OCI-M1 (cell line): ENCODE results near the gene ATF4.
A peak's percentile ranks its signal among the peaks of the same experiment; 100 is the strongest.

Source experiments
- DNase-seq: peaks from one replicate; lab custom pipeline; 2025; lab: John Stamatoyannopoulos, UW

Gene ATF4

GRCh38 chr22:39528681-39529486 lies 8.5 kb downstream of the ATF4 start:
- DNase-seq: peak; percentile 93

- DNase-seq: no peak
These were observed 9.1 kb downstream of the ATF4 start for GRCh38 chr22:39529487-39529851.

- no peak for DNase-seq
These were observed 9.8 kb downstream of the ATF4 start for GRCh38 chr22:39530116-39530515.

- DNase-seq: peak; percentile 86
These were observed 10.4 kb downstream of the ATF4 start for GRCh38 chr22:39530692-39531331.

GRCh38 chr22:39532215-39533073 lies 12.1 kb downstream of the ATF4 start, which contains the start of gene RPS19BP1:
Gene RPS19BP1, minus strand, starts transcription at chr22:39532748. Its CDS starts 10 bp downstream, at chr22:39532738.
- peak; percentile 100 for DNase-seq

- DNase-seq: no peak
These were observed 13.7 kb downstream of the ATF4 start for GRCh38 chr22:39534092-39534506.

- peak; percentile 86 for DNase-seq
These were observed 14.4 kb downstream of the ATF4 start for GRCh38 chr22:39534591-39535356.

- DNase-seq: no peak
These were observed 15.0 kb downstream of the ATF4 start for GRCh38 chr22:39535357-39535725.

GRCh38 chr22:39535831-39536449 lies 15.6 kb downstream of the ATF4 start:
- DNase-seq: no peak

GRCh38 chr22:39536711-39537110 lies 16.3 kb downstream of the ATF4 start:
- no peak for DNase-seq

- no peak for DNase-seq
These were observed 17.6 kb downstream of the ATF4 start for GRCh38 chr22:39537975-39538374.

- DNase-seq: peak; percentile 72
These were observed 22.7 kb downstream of the ATF4 start for GRCh38 chr22:39543095-39543494.

- DNase-seq: no peak
These were observed 25.3 kb downstream of the ATF4 start for GRCh38 chr22:39545386-39546365.

- peak; percentile 15 for DNase-seq
These were observed 26.7 kb downstream of the ATF4 start for GRCh38 chr22:39546889-39547586.

GRCh38 chr22:39547587-39547947 lies 27.2 kb downstream of the ATF4 start:
- no peak for DNase-seq

GRCh38 chr22:39553429-39553828 lies 33.1 kb downstream of the ATF4 start:
- DNase-seq: no peak

GRCh38 chr22:39554151-39554550 lies 33.8 kb downstream of the ATF4 start:
- no peak for DNase-seq

GRCh38 chr22:39556970-39557841 lies 36.8 kb downstream of the ATF4 start:
- DNase-seq: peak; percentile 52
